NB4 (cell line): ENCODE data around the gene AGBL4.

Experiments
- DNase-seq: peaks from one replicate; pipeline ENCODE4 v3.0.0; 2010; ENCODE audit warnings: low read depth
- H3K4me3 ChIP-seq: one replicate; pipeline ENCODE4 v1.5.1; 2011; ENCODE audit warnings: mild to moderate bottlenecking, low read depth, low read length, moderate library complexity
- CTCF ChIP-seq: IDR thresholded peaks from one replicate; pipeline ENCODE4 v1.5.1; 2012; ENCODE audit warnings: low read depth, low read length
- MAX ChIP-seq: IDR thresholded peaks from 2 replicates; pipeline ENCODE4 v1.6.1; 2011; ENCODE audit warnings: low read depth, low read length
- MYC ChIP-seq: IDR thresholded peaks from 2 replicates; pipeline ENCODE4 v1.6.1; 2011; ENCODE audit warnings: low read depth, low read length
- POLR2A ChIP-seq: IDR thresholded peaks from 2 replicates; pipeline ENCODE4 v1.6.1; 2011; ENCODE audit warnings: mild to moderate bottlenecking; ENCODE audit not compliant: insufficient read length; ENCODE audit errors: extremely low read depth

AGBL4 gene

GRCh38 chr1:48969971-48970370 lies 1053.8 kb downstream of the AGBL4 start:
- TF ChIP-seq CTCF (no peak), MYC (no peak), MAX (no peak), POLR2A (no peak)
- no peak for DNase-seq
- no peak overlapping the region for H3K4me3 ChIP-seq

GRCh38 chr1:48967318-48967717 lies 1056.4 kb downstream of the AGBL4 start:
- no peak for TF ChIP-seq CTCF
- no peak for TF ChIP-seq MAX
- TF ChIP-seq POLR2A, result no peak
- TF ChIP-seq MYC, result no peak
- H3K4me3 ChIP-seq, result no peak overlapping the region
- DNase-seq, result no peak

GRCh38 chr1:48966583-48966982 lies 1057.2 kb downstream of the AGBL4 start:
- TF ChIP-seq MAX (no peak), MYC (no peak), CTCF (no peak), POLR2A (no peak)
- H3K4me3 ChIP-seq, result no peak overlapping the region

GRCh38 chr1:48960320-48960719 lies 1063.4 kb downstream of the AGBL4 start:
- no peak for DNase-seq
- no peak overlapping the region for H3K4me3 ChIP-seq
- TF ChIP-seq MYC (no peak), CTCF (no peak), POLR2A (no peak), MAX (no peak)

More at GRCh38 chr1:48966583-48966982, 1057.2 kb downstream of the AGBL4 start:
- no peak for DNase-seq

- TF ChIP-seq MAX (no peak), POLR2A (no peak), CTCF (no peak), MYC (no peak)
- DNase-seq, result no peak
- H3K4me3 ChIP-seq, result no peak overlapping the region
Measured at GRCh38 chr1:48955774-48956173, 1068.0 kb downstream of the AGBL4 start.

- TF ChIP-seq MAX (no peak), POLR2A (no peak), CTCF (no peak), MYC (no peak)
- DNase-seq, result no peak
- no peak overlapping the region for H3K4me3 ChIP-seq
Measured at GRCh38 chr1:48953617-48954016, 1070.1 kb downstream of the AGBL4 start.
